Hepatocyte (in vitro differentiated cells): ENCODE data around the gene OGFOD1. TPM values are rescaled to one million over a fixed set of nuclear protein-coding genes. Genes with fewer than 3 reads are reported as not detected.

Experiments
- DNase-seq: peaks from one replicate; pipeline ENCODE4 v3.0.0-alpha.2; 2016; ENCODE audit warnings: low spot score
- H2AFZ ChIP-seq: fragments of 200-600 bp; sonication (generic); 2 replicates; pipeline ENCODE4 v1.6.0; 2016; ENCODE audit warnings: antibody characterized with exemption, mild to moderate bottlenecking
- H3K27ac ChIP-seq: fragments of 200-600 bp; sonication (generic); 2 replicates; pipeline ENCODE4 v1.5.1; 2016; ENCODE audit warnings: mild to moderate bottlenecking
- H3K27me3 ChIP-seq: fragments of 200-600 bp; sonication (generic); 2 replicates; pipeline ENCODE4 v1.6.1; 2016
- H3K36me3 ChIP-seq: fragments of 200-600 bp; sonication (generic); replicated peaks from 2 replicates; pipeline ENCODE4 v1.5.1; 2016; ENCODE audit warnings: low read depth; ENCODE audit not compliant: insufficient read depth
- H3K4me1 ChIP-seq: fragments of 200-600 bp; sonication (generic); 2 replicates; pipeline ENCODE4 v1.5.1; 2016; ENCODE audit warnings: mild to moderate bottlenecking, moderate library complexity; ENCODE audit not compliant: insufficient read depth
- H3K4me2 ChIP-seq: fragments of 200-600 bp; sonication (generic); 2 replicates; pipeline ENCODE4 v1.6.0; 2016
- H3K4me3 ChIP-seq: fragments of 200-600 bp; sonication (generic); 2 replicates; pipeline ENCODE4 v1.5.1; 2016; ENCODE audit warnings: mild to moderate bottlenecking
- H3K79me2 ChIP-seq: fragments of 200-600 bp; sonication (generic); 2 replicates; pipeline ENCODE4 v1.6.0; 2017; ENCODE audit warnings: mild to moderate bottlenecking
- H3K9me2 ChIP-seq: fragments of 200-600 bp; sonication (generic); replicated peaks from 2 replicates; pipeline ENCODE4 v1.6.0; 2017; ENCODE audit warnings: mild to moderate bottlenecking; ENCODE audit not compliant: insufficient read depth
- H3K9me3 ChIP-seq: fragments of 200-600 bp; sonication (generic); 2 replicates; pipeline ENCODE4 v1.5.1; 2016; ENCODE audit warnings: low read depth, mild to moderate bottlenecking
- H4K20me1 ChIP-seq: fragments of 200-600 bp; sonication (generic); 2 replicates; pipeline ENCODE4 v1.6.0; 2016; ENCODE audit warnings: mild to moderate bottlenecking; ENCODE audit not compliant: insufficient read depth, poor library complexity, severe bottlenecking
- EZH2 ChIP-seq: fragments of 200-600 bp; sonication (generic); IDR thresholded peaks from 2 replicates; pipeline ENCODE4 v1.6.1; 2016; ENCODE audit warnings: antibody characterized with exemption, mild to moderate bottlenecking, borderline replicate concordance
- EZH2phosphoT487 ChIP-seq: fragments of 200-600 bp; sonication (generic); IDR thresholded peaks from one replicate; pipeline ENCODE4 v1.6.1; 2018; ENCODE audit warnings: antibody characterized with exemption, mild to moderate bottlenecking, low read depth, moderate library complexity; ENCODE audit not compliant: unreplicated experiment, severe bottlenecking
- WGBS: methylation state at CpG from one replicate; pipeline ENCODE4 v1.1.6; 2016; ENCODE audit warnings: low lambda C conversion rate; ENCODE audit errors: missing lambda C conversion rate; 5-methylcytosine and 5-hydroxymethylcytosine counted together
- polyA plus RNA-seq: library from polyadenylated mRNA; unstranded; fragments of >200 nt; fragmentation: Nextera tagmentation; extraction: Ambion mirVana; gene quantifications from 2 replicates; pipeline ENCODE4 v1.2.1, GENCODE V29; 2016
- total RNA-seq: library from RNA; depleted of rRNA; stranded (reverse); fragments of >200 nt; gene quantifications from 2 replicates; pipeline ENCODE4 v1.2.3, GENCODE V29; 2014
- TF ChIP-seq, protein P1 (sequence below): fragments of 200-600 bp; sonication (generic); IDR thresholded peaks from 2 replicates; pipeline ENCODE4 v1.5.1; 2016; ENCODE audit warnings: antibody characterized with exemption, mild to moderate bottlenecking; ENCODE audit not compliant: poor library complexity

OGFOD1 gene
- total and polyA plus RNA-seq, 2 experiments from 2014 or later: 55.5 to 58.9 TPM

DNA sequence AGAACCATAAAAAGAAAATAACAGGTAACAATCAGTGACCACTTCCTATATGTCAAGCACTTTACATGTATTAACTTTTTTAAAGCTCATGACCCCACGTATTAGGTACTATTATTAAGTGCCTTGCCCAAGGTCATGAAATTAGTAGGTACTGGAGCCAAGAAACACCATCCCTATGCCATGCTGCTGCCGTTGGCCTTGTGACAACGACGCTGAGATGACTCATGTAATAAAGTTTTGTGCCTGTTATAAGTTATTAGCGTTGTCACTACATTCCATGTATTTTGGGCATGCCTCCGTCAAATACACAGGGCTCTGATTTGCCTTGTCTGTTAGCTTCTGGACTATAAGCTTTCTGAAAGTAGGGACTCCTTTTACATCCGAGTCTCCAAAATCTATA lies 67.1 kb downstream of the OGFOD1 start:
- H3K4me1 ChIP-seq: peaks cover 5% of the 10 kb centered on the region

GRCh38 chr16:56519459-56520250 lies 68.3 kb downstream of the OGFOD1 start, which contains the start of gene BBS2:
TSS of gene BBS2 (minus strand) at chr16:56520024. CDS start at chr16:56519862, 162 bp downstream.
- no peaks in the 10 kb centered on the region for H3K27me3 ChIP-seq
- H3K79me2 ChIP-seq: peaks cover 32% of the 10 kb centered on the region
- H3K36me3 ChIP-seq: no peaks in the 10 kb centered on the region
- H3K4me2 ChIP-seq: peak within 1 kb of the TSS; percentile 76
- H4K20me1 ChIP-seq: no peaks in the 10 kb centered on the region
- under 1% methylated on average over 59 of the region's 65 CpGs for WGBS
- peak; percentile 96 for DNase-seq
- no peak for TF ChIP-seq EZH2
- TF ChIP-seq, protein P1, sequence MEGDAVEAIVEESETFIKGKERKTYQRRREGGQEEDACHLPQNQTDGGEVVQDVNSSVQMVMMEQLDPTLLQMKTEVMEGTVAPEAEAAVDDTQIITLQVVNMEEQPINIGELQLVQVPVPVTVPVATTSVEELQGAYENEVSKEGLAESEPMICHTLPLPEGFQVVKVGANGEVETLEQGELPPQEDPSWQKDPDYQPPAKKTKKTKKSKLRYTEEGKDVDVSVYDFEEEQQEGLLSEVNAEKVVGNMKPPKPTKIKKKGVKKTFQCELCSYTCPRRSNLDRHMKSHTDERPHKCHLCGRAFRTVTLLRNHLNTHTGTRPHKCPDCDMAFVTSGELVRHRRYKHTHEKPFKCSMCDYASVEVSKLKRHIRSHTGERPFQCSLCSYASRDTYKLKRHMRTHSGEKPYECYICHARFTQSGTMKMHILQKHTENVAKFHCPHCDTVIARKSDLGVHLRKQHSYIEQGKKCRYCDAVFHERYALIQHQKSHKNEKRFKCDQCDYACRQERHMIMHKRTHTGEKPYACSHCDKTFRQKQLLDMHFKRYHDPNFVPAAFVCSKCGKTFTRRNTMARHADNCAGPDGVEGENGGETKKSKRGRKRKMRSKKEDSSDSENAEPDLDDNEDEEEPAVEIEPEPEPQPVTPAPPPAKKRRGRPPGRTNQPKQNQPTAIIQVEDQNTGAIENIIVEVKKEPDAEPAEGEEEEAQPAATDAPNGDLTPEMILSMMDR: no peak
- no peak for TF ChIP-seq EZH2phosphoT487
- peak within 1 kb of the TSS; percentile 72 for H3K4me3 ChIP-seq
- H3K27ac ChIP-seq: peak within 1 kb of the TSS; percentile 88
- H2AFZ ChIP-seq: peak within 1 kb of the TSS; percentile 90
- H3K9me2 ChIP-seq: no peaks in the 10 kb centered on the region
- H3K9me3 ChIP-seq: no peaks in the 10 kb centered on the region
- peaks cover 5% of the 10 kb centered on the region for H3K4me1 ChIP-seq

More for the DNA sequence above, 67.1 kb downstream of the OGFOD1 start:
- Histone ChIP-seq H2AFZ (no peak overlapping the region), H3K36me3 (no peaks in the 10 kb centered on the region), H3K4me2 (peak overlapping the region; percentile 76), H3K27ac (no peak overlapping the region), H3K27me3 (no peaks in the 10 kb centered on the region), H3K9me3 (no peaks in the 10 kb centered on the region), H3K4me3 (no peak overlapping the region), H3K79me2 (peaks cover 34% of the 10 kb centered on the region), H4K20me1 (no peaks in the 10 kb centered on the region), H3K9me2 (no peaks in the 10 kb centered on the region)
- TF ChIP-seq EZH2: no peak
- no peak for TF ChIP-seq EZH2phosphoT487
- TF ChIP-seq, protein P1: no peak
- no peak for DNase-seq
- WGBS: 95% methylated on average over 7 of the region's 7 CpGs

GRCh38 chr16:56520251-56520577 lies 68.9 kb downstream of the OGFOD1 start:
- H3K79me2 ChIP-seq: peaks cover 29% of the 10 kb centered on the region
- peak overlapping the region; percentile 90 for H2AFZ ChIP-seq
- no peaks in the 10 kb centered on the region for H3K27me3 ChIP-seq
- H3K4me3 ChIP-seq: no peak overlapping the region
- DNase-seq: no peak
- H4K20me1 ChIP-seq: no peaks in the 10 kb centered on the region
- H3K9me3 ChIP-seq: no peaks in the 10 kb centered on the region
- H3K9me2 ChIP-seq: no peaks in the 10 kb centered on the region
- peak overlapping the region; percentile 44 for H3K27ac ChIP-seq
- TF ChIP-seq EZH2 (no peak), EZH2phosphoT487 (no peak)
- TF ChIP-seq, protein P1: no peak
- peak overlapping the region; percentile 76 for H3K4me2 ChIP-seq
- H3K36me3 ChIP-seq: no peaks in the 10 kb centered on the region
- WGBS: 42% methylated on average over 4 of the region's 4 CpGs
- H3K4me1 ChIP-seq: peaks cover 5% of the 10 kb centered on the region
